GM23338 (cell line): ENCODE results near the gene CDCA4. TPM values are rescaled to one million over a fixed set of nuclear protein-coding genes. Genes with fewer than 3 reads are reported as not detected.
"Not testable (repeated sequence)": the region's sequence is repeated elsewhere in the genome, so short reads cannot be mapped to it uniquely, and the experiment has no call there.

Source experiments
- ATAC-seq: fragments of 200-7000 bp; cut with Tn5 transposase; 3 replicates; pipeline ENCODE4 v1.9.1; 2020
- DNase-seq: peaks from one replicate; pipeline ENCODE4 v3.0.0-alpha.2; 2015; ENCODE audit warnings: low spot score
- H2AFZ ChIP-seq: fragments of 200-600 bp; sonication (generic); 2 replicates; pipeline ENCODE4 v1.8.0; 2016; ENCODE audit warnings: antibody characterized with exemption, mild to moderate bottlenecking, moderate library complexity
- H3F3A ChIP-seq: fragments of 200-600 bp; sonication (generic); replicated peaks from 2 replicates; pipeline ENCODE4 v1.8.0; 2017; ENCODE audit warnings: antibody characterized with exemption, mixed run types, low read depth
- H3K27ac ChIP-seq: fragments of 200-600 bp; sonication (generic); 2 replicates; pipeline ENCODE4 v1.6.1; 2016; ENCODE audit warnings: low read depth
- H3K27me3 ChIP-seq: fragments of 200-600 bp; sonication (generic); 2 replicates; pipeline ENCODE4 v1.8.0; 2016; ENCODE audit warnings: mild to moderate bottlenecking, mixed run types, moderate library complexity; ENCODE audit not compliant: insufficient read depth
- H3K36me3 ChIP-seq: fragments of 200-600 bp; sonication (generic); 2 replicates; pipeline ENCODE4 v1.8.0; 2016; ENCODE audit warnings: mild to moderate bottlenecking; ENCODE audit not compliant: insufficient read depth
- H3K4me1 ChIP-seq: fragments of 200-600 bp; sonication (generic); 2 replicates; pipeline ENCODE4 v1.8.0; 2016; ENCODE audit warnings: mild to moderate bottlenecking, moderate library complexity; ENCODE audit not compliant: insufficient read depth
- H3K4me2 ChIP-seq: fragments of 200-600 bp; sonication (generic); 2 replicates; pipeline ENCODE4 v1.7.1; 2017; ENCODE audit warnings: mixed run types
- H3K4me3 ChIP-seq: fragments of 200-600 bp; sonication (generic); 2 replicates; pipeline ENCODE4 v1.6.1; 2016; ENCODE audit warnings: mixed run types
- H3K79me2 ChIP-seq: fragments of 200-600 bp; sonication (generic); replicated peaks from 2 replicates; pipeline ENCODE4 v1.8.0; 2017; ENCODE audit warnings: mild to moderate bottlenecking; ENCODE audit not compliant: insufficient read depth
- H3K9me2 ChIP-seq: fragments of 200-600 bp; sonication (generic); 2 replicates; pipeline ENCODE4 v1.8.0; 2017; ENCODE audit not compliant: insufficient read depth
- H4K20me1 ChIP-seq: fragments of 200-600 bp; sonication (generic); replicated peaks from 2 replicates; pipeline ENCODE4 v1.8.0; 2017; ENCODE audit warnings: mild to moderate bottlenecking; ENCODE audit not compliant: insufficient read depth
- H3K27ac Mint-ChIP-seq: 2 replicates; pipeline ENCODE4 v1.8.0; 2020; ENCODE audit warnings: inconsistent platforms, mild to moderate bottlenecking, moderate library complexity, mixed read lengths
- H3K27me3 Mint-ChIP-seq: 3 replicates; pipeline ENCODE4 v1.8.0; 2022; ENCODE audit warnings: low read depth, mild to moderate bottlenecking, moderate library complexity, mixed read lengths, inconsistent platforms; ENCODE audit not compliant: insufficient read depth, poor library complexity
- H3K36me3 Mint-ChIP-seq: 3 replicates; pipeline ENCODE4 v1.8.0; 2021; ENCODE audit warnings: low read depth, mild to moderate bottlenecking, inconsistent platforms, moderate library complexity, mixed read lengths
- H3K4me1 Mint-ChIP-seq: 3 replicates; pipeline ENCODE4 v1.8.0; 2020; ENCODE audit warnings: mild to moderate bottlenecking, inconsistent platforms, mixed read lengths
- H3K4me3 Mint-ChIP-seq: 3 replicates; pipeline ENCODE4 v1.8.0; 2021; ENCODE audit warnings: moderate library complexity, mild to moderate bottlenecking, inconsistent platforms, mixed read lengths
- H3K9me3 Mint-ChIP-seq: 3 replicates; pipeline ENCODE4 v1.8.0; 2020; ENCODE audit warnings: moderate library complexity, mild to moderate bottlenecking, inconsistent platforms, mixed read lengths
- CREB1 ChIP-seq: fragments of 250-450 bp; sonication (Bioruptor Pico); IDR thresholded peaks from 2 replicates; pipeline ENCODE4 v1.5.0; 2020; ENCODE audit warnings: low read depth, mild to moderate bottlenecking, moderate library complexity
- JUNB ChIP-seq: IDR thresholded peaks from one replicate; pipeline ENCODE4 v1.6.1; 2016; ENCODE audit warnings: antibody characterized with exemption; ENCODE audit not compliant: unreplicated experiment
- POLR2AphosphoS5 ChIP-seq: IDR thresholded peaks from 2 replicates; pipeline ENCODE4 v1.6.1; 2016; ENCODE audit warnings: antibody characterized with exemption, low read depth
- polyA plus RNA-seq: library from polyadenylated mRNA; unstranded; fragments of >200 nt; fragmentation: Nextera tagmentation; extraction: Ambion mirVana; gene quantifications from 2 replicates; pipeline ENCODE4 v1.2.1, GENCODE V29; 2016
- total RNA-seq: library from RNA; depleted of rRNA; stranded (reverse); fragments of >200 nt; shearing (Covaris generic); gene quantifications from 2 replicates; pipeline ENCODE4 v1.2.3, GENCODE V29; 2014

Gene CDCA4
- total and polyA plus RNA-seq, 2 experiments from 2014 or later, result 32.6 to 70.7 TPM

GRCh38 chr14:105034315-105035039 lies 13.6 kb upstream of the CDCA4 start:
- Histone ChIP-seq H3K4me3 (peak overlapping the region; percentile 64; the same call in 1 of the 2 replicates), H3K79me2 (no peaks in the 10 kb centered on the region), H3K36me3 (no peaks in the 10 kb centered on the region), H4K20me1 (no peaks in the 10 kb centered on the region), H3K4me2 (peak overlapping the region; percentile 82), H2AFZ (peak overlapping the region; percentile 95; the same call in 1 of the 2 replicates), H3F3A (peaks cover 9% of the 10 kb centered on the region; the same call in 1 of the 2 replicates), H3K27ac (no peak overlapping the region), H3K27me3 (peaks cover 47% of the 10 kb centered on the region), H3K4me1 (peaks cover 11% of the 10 kb centered on the region), H3K9me2 (no peaks in the 10 kb centered on the region)
- H3K4me1 Mint-ChIP-seq, result peaks cover 13% of the 10 kb centered on the region
- TF ChIP-seq JUNB (no peak), CREB1 (CRISPR knock-in tag) (no peak), POLR2AphosphoS5 (no peak)
- no peaks in the 10 kb centered on the region for H3K36me3 Mint-ChIP-seq
- peak overlapping the region; percentile 76; the same call in 2 of the 3 replicates for H3K4me3 Mint-ChIP-seq
- H3K27ac Mint-ChIP-seq, result no peak overlapping the region
- DNase-seq (no peak), ATAC-seq (no peak)
- H3K9me3 Mint-ChIP-seq, result no peaks in the 10 kb centered on the region
- peaks cover 30% of the 10 kb centered on the region for H3K27me3 Mint-ChIP-seq

DNA sequence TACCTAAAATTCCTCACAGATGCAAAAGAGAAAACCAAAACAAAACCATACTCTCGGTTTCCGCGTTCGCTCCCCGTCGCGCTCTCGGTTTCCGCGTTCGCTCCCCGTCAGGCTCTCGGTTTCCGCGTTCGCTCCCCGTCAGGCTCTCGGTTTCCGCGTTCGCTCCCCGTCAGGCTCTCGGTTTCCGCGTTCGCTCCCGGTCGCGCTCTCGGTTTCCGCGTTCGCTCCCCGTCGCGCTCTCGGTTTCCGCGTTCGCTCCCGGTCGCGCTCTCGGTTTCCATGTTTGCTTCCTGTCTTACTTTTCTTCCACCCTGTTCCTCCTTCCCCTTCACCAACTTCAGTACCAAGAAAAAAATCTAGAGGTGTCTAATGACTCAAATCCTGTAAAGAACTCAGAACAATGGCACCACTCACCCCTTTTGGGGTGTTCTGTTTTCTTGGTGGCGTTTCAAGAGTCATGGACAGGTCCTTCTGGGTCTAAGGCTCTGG lies 12.6 kb upstream of the CDCA4 start:
- peaks cover 30% of the 10 kb centered on the region for H3K27me3 Mint-ChIP-seq
- H3K36me3 ChIP-seq, H3K4me1 Mint-ChIP-seq, H3K27ac ChIP-seq, H3K27ac Mint-ChIP-seq, DNase-seq, H3K9me2 ChIP-seq, H3K9me3 Mint-ChIP-seq, ATAC-seq, H3K79me2 ChIP-seq, H4K20me1 ChIP-seq, H3F3A ChIP-seq, H3K36me3 Mint-ChIP-seq: not testable (repeated sequence)
- Histone ChIP-seq H3K27me3 (peaks cover 47% of the 10 kb centered on the region), H3K4me2 (peak overlapping the region; percentile 82), H3K4me3 (peak overlapping the region; percentile 64), H3K4me1 (peaks cover 11% of the 10 kb centered on the region), H2AFZ (peak overlapping the region; percentile 95; the same call in 1 of the 2 replicates)
- H3K4me3 Mint-ChIP-seq, result peak overlapping the region; percentile 76

- DNase-seq, H3K27ac Mint-ChIP-seq, H3K9me2 ChIP-seq, H3K4me1 Mint-ChIP-seq, H3K27ac ChIP-seq, H3K79me2 ChIP-seq, H3K4me3 ChIP-seq, H3F3A ChIP-seq, H4K20me1 ChIP-seq, ATAC-seq, H3K36me3 ChIP-seq, H3K36me3 Mint-ChIP-seq, H3K9me3 Mint-ChIP-seq: not testable (repeated sequence)
- H3K27me3 Mint-ChIP-seq, result peaks cover 30% of the 10 kb centered on the region
- H2AFZ ChIP-seq, result 0 out of 2 replicates have a peak overlapping the region, but pooled peaks have one; percentile 40
- peaks cover 47% of the 10 kb centered on the region for H3K27me3 ChIP-seq
- peak overlapping the region; percentile 23; the same call in 1 of the 3 replicates for H3K4me3 Mint-ChIP-seq
- H3K4me1 ChIP-seq, result peaks cover 11% of the 10 kb centered on the region
- H3K4me2 ChIP-seq, result peak overlapping the region; percentile 82; the same call in 1 of the 2 replicates
Observed at GRCh38 chr14:105032451-105032901, 11.6 kb upstream of the CDCA4 start.
